Kidney (tissue), 14 donors: ENCODE measurements around the gene NAA15. TPM values are rescaled to one million over a fixed set of nuclear protein-coding genes. Genes with fewer than 3 reads are reported as not detected.
A peak's percentile ranks its signal among the peaks of the same experiment; 100 is the strongest.
"Not testable (repeated sequence)": the region's sequence is repeated elsewhere in the genome, so short reads cannot be mapped to it uniquely, and the experiment has no call there.

Experiments used
- DNase-seq, 5 donors: peaks; one replicate each; pipeline ENCODE4 v3.0.0-alpha.2; 2013 to 2020
- FAIRE-seq: peaks from 2 replicates; lab custom pipeline; 2012; peaks lifted over from hg19 to GRCh38; lab: Jason Lieb, UNC
- H3K27ac ChIP-seq, 2 donors: one replicate each; pipeline ENCODE4 v1.7.0; 2013; ENCODE audit warnings: low read depth in 2 of 2, low read length in 2 of 2, inconsistent platforms in 1 of 2
- H3K27me3 ChIP-seq: one replicate; pipeline ENCODE4 v1.7.1; 2013; ENCODE audit warnings: low read length, inconsistent platforms; ENCODE audit not compliant: control insufficient read depth, insufficient read depth
- H3K36me3 ChIP-seq, 3 donors: one replicate each; pipeline versions ENCODE4 v1.7.0 to v1.7.1; 2013; ENCODE audit warnings: low read length in 3 of 3, control low read depth in 1 of 3, inconsistent platforms in 1 of 3; ENCODE audit not compliant: insufficient read depth in 3 of 3, control insufficient read depth in 2 of 3
- H3K4me1 ChIP-seq, 3 donors: one replicate each; pipeline versions ENCODE4 v1.7.0 to v1.7.1; 2013; ENCODE audit warnings: low read length in 3 of 3, inconsistent platforms in 1 of 3, low read depth in 1 of 3; ENCODE audit not compliant: control insufficient read depth in 2 of 3, insufficient read depth in 2 of 3
- H3K4me3 ChIP-seq, 3 donors: one replicate each; pipeline versions ENCODE4 v1.7.0 to v1.8.1; 2013; ENCODE audit warnings: low read length in 3 of 3, control low read depth in 1 of 3, inconsistent platforms in 1 of 3
- H3K9ac ChIP-seq, 3 donors: one replicate each; pipeline versions ENCODE4 v1.7.0 to v1.7.1; 2013; ENCODE audit warnings: low read length in 3 of 3, control low read depth in 1 of 3, inconsistent platforms in 1 of 3
- H3K9me3 ChIP-seq, 3 donors: one replicate each; pipeline versions ENCODE4 v1.7.0 to v1.7.1; 2013; ENCODE audit warnings: low read length in 3 of 3, control low read depth in 1 of 3, inconsistent platforms in 1 of 3; ENCODE audit not compliant: control insufficient read depth in 2 of 3, insufficient read depth in 1 of 3
- CTCF ChIP-seq: IDR thresholded peaks from 3 replicates; pipeline ENCODE4 v1.5.1; 2012; ENCODE audit warnings: mild to moderate bottlenecking, moderate library complexity, borderline replicate concordance; ENCODE audit not compliant: insufficient read depth; ENCODE audit errors: extremely low read depth
- intact Hi-C: fragments of 100-400 bp; cut with DNase I; formaldehyde crosslinking; loops from one replicate; pipeline ENCODE4 v1.11.1; 2022
- polyA plus RNA-seq: library from polyadenylated mRNA; stranded (reverse); fragments of 350-450 nt; fragmentation: Illumina TruSeq; extraction: RNeasy Lipid Tissue Mini Kit (QIAGEN cat#74804); gene quantifications from one replicate; pipeline ENCODE4 v1.2.3, GENCODE V29; 2014; ENCODE audit warnings: low read depth, low replicate concordance; ENCODE audit not compliant: insufficient read depth
- total RNA-seq: library from RNA; stranded (reverse); fragmentation: NEBNext Ultra II Directional; extraction: Animal tissue kit (Norgen Biotek cat#: 25700); gene quantifications from one replicate; pipeline ENCODE4 v1.2.1, GENCODE V29; 2021
- donor health status: control.
- donor health status: control.
- donor health status: control.
- donor health status: control.
- donor health status: control.
- donor health status: DM: yes; HTN: yes; CAD: no.
- donor health status: Normal renal cell carcinoma (clear cell type).

The NAA15 gene
- total and polyA plus RNA-seq, 2 donors from 2014 or later, result 7.0 to 38.8 TPM

- Histone ChIP-seq H3K27ac (no peak overlapping the region), H3K9me3 (no peaks in the 10 kb centered on the region), H3K27me3 (no peaks in the 10 kb centered on the region), H3K4me1 (no peaks in the 10 kb centered on the region), H3K9ac (no peak overlapping the region), H3K36me3 (no peaks in the 10 kb centered on the region), H3K4me3 (no peak overlapping the region)
- no peak for FAIRE-seq
- TF ChIP-seq CTCF, result no peak
- no peak for DNase-seq
- intact Hi-C loops, result no loop called here
Observed at GRCh38 chr4:139401368-139401767, 100.1 kb downstream of the NAA15 start.

- intact Hi-C loops, result no loop called here
- DNase-seq (no peak), FAIRE-seq (no peak)
- no peaks in the 10 kb centered on the region for H3K27me3 ChIP-seq
- no peak overlapping the region for H3K27ac ChIP-seq
- no peak overlapping the region for H3K4me3 ChIP-seq
- no peaks in the 10 kb centered on the region for H3K4me1 ChIP-seq
- H3K9me3 ChIP-seq, result no peaks in the 10 kb centered on the region
- H3K9ac ChIP-seq, result no peak overlapping the region
- no peaks in the 10 kb centered on the region for H3K36me3 ChIP-seq
- TF ChIP-seq CTCF, result no peak
Observed at GRCh38 chr4:139402436-139402835, 101.1 kb downstream of the NAA15 start.

- H3K4me3 ChIP-seq, result no peak overlapping the region
- TF ChIP-seq CTCF, result no peak
- H3K27me3 ChIP-seq, result no peaks in the 10 kb centered on the region
- no peaks in the 10 kb centered on the region for H3K4me1 ChIP-seq
- no peak for FAIRE-seq
- H3K36me3 ChIP-seq, result no peaks in the 10 kb centered on the region
- no peaks in the 10 kb centered on the region for H3K9me3 ChIP-seq
- H3K27ac ChIP-seq, result no peak overlapping the region
- DNase-seq, result peak in 1 of 5 donors; percentile 10
- no peak overlapping the region for H3K9ac ChIP-seq
- intact Hi-C loops, result no loop called here
Observed at GRCh38 chr4:139403462-139403861, 102.2 kb downstream of the NAA15 start.

GRCh38 chr4:139410312-139410711, 109.0 kb downstream of the NAA15 start:
- Histone ChIP-seq H3K9ac (no peak overlapping the region), H3K36me3 (no peaks in the 10 kb centered on the region), H3K27ac (no peak overlapping the region), H3K9me3 (no peaks in the 10 kb centered on the region), H3K27me3 (no peaks in the 10 kb centered on the region), H3K4me3 (no peak overlapping the region), H3K4me1 (no peaks in the 10 kb centered on the region)
- no peak for FAIRE-seq
- TF ChIP-seq CTCF, result no peak
- intact Hi-C loops, result no loop called here
- no peak for DNase-seq

- H3K9me3 ChIP-seq, H3K9ac ChIP-seq, H3K4me3 ChIP-seq, H3K4me1 ChIP-seq, H3K27ac ChIP-seq, H3K36me3 ChIP-seq, intact Hi-C loops, FAIRE-seq, DNase-seq, H3K27me3 ChIP-seq: not testable (repeated sequence)
Observed at GRCh38 chr4:139414671-139415210, 113.4 kb downstream of the NAA15 start.
